HG03039 (cell line): ENCODE data around the gene CPLX4.
"Not testable (repeated sequence)": the region's sequence is repeated elsewhere in the genome, so short reads cannot be mapped to it uniquely, and the experiment has no call there.

Experiments
- ATAC-seq: cut with Tn5 transposase; IDR thresholded peaks from one replicate; pipeline ENCODE4 v1.9.1; 2021; ENCODE audit warnings: mild to moderate bottlenecking, moderate library complexity; ENCODE audit not compliant: unreplicated experiment

The CPLX4 gene

DNA sequence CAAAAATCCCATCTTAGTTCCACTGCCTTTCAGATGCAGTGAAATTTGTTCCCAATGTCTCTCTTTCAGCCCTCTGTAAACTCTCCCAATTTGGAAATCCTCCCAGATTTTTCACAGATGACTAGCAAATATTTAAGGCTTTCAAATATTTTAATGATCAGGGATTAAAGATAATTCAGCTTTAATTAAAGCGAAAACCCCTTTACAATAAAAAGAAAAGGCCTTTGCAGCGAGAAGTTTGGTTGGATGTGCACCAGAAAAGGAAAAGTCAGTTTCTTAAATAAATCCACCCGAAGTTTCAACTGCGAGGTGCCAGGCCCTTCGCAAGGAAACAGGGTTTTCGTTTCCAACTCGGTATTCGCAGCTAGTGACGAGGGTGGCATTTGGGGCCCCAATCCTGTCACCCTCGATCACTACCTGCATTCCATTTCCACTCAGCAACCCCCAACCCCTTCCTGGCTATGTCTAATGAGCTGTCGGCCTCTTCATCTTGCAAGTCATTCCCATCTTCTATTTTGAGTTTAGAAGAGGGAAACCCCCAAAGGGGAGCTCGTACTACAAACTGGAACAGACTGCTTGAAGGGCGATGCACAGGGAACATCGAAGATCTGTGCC, 46.7 kb downstream of the CPLX4 start:
- no peak for ATAC-seq

DNA sequence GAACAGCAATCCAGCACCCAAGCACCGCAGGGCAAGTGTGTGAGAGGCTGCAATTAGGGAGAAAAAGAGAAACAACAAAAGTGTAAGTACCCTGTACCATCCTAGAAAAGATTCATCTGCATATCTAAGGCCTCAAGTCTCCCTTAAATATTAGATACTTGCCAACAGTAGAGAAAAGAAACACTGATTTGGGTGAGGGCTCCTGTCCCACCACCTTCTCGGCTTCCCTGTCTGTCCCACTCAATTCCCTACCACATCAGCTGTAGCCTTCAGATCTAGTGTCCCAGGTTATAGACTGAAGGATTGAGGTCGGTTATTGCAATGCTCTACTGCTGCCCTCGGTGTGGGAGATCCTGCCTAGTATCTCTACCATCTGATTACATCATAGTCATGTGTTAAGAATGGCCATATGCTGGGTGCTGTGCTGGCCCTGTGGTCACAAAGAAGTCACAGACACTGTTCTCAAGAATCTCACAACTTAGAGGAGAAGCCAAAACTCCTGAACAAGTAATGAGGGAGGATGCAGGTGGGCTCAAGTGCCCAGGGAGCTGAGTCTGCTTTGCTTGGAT, 47.7 kb downstream of the CPLX4 start:
- no peak for ATAC-seq

DNA sequence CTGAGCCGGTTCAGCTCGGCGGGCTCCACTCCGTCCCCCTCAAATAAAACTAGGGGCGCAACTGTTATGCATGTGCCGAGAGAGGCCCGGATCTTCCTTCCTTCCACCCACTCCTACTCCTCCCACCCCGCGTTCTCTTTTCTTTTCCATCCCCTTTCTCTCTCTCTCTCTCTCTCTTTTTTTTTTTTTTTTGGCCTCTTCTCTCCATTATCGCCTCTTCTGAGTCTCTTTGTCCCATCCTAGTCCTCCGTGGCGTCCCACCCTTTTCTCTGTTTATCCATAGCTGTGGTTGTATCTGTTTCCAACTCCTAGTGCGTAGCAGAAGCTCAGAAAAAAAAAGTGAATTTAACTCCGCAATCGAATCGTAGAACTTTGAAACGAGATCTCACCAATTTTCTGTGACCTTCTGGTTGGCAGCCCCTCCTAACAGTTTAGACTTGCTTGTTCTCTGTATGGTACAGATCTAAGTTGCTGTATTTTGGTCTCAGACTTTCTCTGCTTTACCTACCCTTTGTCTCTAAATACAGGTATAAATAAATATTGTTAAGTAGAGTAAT, 48.8 kb downstream of the CPLX4 start:
- no peak for ATAC-seq

DNA sequence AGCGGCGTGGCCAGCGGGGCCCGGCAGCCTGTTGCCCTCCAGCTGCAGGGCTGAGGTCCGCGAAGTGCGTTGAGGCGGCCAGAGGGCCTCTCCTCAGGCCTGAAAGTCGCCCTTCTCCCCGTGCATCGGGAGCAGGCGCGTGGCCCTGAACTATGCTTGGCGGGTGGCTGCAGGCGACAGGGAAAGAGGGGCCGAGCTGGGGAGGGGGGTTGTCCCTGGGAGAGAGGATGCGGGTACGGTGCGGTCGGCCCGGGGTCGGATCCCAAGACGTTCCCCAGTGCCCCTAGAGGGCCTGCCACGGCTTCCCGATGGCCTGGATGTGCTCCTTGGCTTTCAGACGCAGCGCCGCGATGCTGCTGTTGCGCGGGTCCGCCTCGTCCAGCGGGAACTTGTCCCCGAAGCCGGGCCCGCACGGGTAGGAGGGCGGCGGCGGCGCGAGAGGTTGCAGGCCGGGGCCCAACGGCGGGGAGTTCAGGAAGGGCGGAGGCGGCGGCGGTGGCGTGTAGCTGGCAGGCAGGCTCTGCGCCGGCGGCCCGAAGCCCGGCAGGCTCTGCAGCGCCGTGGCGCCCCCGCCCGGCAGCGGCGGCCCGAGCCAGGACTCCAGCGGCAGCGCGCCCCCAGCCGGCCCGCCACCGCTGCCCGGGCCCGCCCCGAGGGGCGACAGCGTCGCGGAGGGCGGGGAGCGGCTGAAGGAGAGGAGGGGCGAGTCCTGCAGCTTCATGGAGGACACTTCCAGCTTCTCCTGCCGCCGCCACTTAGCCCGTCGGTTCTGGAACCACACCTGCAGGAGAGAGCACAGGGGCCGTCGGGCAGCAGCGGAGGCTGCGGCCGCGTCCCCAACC, 49.5 kb downstream of the CPLX4 start:
- no peak for ATAC-seq

DNA sequence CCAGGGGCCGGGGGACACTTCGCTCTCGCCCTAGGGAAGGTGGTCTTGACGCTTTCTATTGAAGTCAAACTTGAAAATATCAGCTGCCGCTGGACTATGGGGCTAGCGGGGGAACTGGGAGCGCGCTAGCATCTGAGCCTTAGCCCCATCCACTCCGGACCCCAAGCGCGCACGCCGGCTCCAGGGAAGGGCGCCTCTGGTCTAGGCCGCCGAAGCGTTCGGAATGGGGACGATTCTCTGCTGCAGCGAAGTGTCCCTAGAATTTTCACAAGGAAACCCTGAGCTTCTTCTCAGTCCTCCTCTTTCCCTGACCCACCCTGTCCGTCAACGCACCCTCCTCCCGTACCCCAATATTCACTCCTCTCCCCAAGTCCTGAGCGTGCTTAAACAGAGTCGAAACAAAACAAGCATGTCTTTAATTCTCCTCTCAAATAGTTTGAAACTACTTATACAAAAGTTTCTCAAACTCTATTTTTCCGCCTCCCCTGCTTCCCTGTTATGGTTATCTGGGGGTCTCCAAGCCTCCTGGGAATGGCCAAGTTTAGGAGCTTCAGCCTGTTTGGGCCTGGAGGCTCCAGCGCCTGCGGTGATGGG, 50.2 kb downstream of the CPLX4 start:
- no peak for ATAC-seq

DNA sequence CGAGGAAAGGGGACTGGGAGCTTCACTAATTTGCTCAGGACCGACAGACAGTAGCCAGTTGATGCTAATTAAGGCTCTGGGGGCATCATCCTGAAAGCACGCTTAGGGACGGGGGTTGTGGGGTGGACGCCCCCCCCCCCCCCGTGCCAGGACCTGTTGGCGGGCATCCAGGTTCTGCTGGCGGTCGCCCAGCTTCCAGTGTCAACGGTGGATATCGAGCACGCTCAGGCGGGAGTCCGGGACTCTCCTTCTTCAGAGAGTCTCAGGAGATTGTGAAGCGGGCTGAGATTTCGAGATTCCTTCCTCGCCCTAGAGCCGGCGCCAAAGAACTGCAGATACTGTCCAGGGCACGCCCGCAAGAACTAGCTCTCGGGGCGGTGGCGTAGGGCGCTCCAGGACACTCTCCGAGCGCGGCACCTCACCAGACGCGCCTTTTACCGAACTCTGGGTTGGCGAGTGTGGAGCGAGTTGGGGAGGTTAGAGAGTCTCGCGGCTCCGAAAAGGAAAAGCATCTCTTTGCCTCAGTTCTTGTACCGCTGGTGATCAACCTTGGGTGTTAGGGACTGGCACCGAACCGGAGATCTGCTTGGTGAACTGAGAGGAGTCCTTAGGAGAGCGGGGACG, 50.8 kb downstream of the CPLX4 start:
- ATAC-seq: no peak

DNA sequence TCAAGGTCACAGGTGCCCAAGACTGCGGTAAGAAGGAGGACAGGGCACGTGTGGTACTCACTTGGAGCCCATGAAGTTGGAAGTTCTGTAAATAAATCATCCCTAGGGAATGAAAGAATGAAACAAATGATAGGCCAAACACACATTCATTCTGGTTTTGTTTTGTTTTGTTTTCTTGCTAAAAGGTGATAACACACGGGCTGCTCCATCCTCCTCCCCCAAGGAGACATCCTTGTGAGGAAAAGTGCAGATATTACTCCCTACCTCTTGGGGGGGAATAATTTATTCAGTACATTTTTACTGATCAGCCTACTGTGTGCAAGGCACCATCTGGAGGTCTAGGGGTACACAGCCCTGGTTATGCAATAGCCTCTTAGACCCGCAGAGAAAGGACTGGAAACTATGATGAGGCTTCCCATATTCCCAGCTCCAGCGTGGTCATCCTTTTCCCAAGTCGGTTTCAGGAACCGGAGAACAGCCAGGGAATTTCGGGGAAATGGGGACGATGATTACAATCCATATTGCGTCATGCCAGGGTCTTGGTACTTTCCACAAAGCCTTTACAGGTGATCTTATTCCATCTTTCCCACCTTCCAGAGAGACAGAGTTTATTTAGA, 51.5 kb downstream of the CPLX4 start:
- no peak for ATAC-seq

DNA sequence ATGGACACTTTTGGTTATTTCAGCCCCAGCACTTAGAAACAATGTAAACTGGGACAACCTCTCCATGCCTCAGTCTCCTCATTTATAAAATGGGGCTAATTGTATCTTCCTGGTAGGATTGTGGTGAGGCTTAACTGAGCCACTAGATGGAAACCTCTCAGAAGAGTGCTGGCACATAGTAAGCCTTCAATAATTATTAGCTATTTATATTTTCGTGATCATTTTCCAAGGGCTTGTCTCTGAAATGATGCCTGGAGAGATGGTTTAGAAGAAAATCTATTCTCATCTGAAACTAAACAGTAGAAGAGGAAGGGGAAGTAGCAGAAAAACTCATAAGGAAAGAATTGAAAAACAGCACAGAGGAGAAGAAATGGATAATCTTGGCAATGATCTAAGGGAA, 52.0 kb downstream of the CPLX4 start:
- no peak for ATAC-seq

DNA sequence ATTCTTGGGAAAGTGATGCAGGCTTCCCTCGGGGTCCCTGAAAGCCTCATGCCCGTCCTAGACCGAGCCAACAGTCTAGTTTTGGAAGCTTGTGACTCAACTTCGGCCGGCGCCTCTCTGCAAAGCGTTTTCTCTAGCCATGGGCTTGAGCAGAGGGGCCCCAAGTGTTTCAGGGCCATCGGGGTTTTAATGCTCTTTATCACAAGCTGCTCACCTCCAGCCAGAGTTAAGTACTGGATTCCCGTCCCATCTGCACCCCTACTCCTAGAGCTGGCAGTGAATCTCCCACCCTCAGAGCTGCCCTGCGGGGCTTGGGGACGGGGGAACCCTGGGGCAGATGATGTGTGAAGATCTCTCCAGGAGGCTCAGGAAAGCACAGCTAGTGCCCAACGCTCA, 52.5 kb downstream of the CPLX4 start:
- no peak for ATAC-seq

DNA sequence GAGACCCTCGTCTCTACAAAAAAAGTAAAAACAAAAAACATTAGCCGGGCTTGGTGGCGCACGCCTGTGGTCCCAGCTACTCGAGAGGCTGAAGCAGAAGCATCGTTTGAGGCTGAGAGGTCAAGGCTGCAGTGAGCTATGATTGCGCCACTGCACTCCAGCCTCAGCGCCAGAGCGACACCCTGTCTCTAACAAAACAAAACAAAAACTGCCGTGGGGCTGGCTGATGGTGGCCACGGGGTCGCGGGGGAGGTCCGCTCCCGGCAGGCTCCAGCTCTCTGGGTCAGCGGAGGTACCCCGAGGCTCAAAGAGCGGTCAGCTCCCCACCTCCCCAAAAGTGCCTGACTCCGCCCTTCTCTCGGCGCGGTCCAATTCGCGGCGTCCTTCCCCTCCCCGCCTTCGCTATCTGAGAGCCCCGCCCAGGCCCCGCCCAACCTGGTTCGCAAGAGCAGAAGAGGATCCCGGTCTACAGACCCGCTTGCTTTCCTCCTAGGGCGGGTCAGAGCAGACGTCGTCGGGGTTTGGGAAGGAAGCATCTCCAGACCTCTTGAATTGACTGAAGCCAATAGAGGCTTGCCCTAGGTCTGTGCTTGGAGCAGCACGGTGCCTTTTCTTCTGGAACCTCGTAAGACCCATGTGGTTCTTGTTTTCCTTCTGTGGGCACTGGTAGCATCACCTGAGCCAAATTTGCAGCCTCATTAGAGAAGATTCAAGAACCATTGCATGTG, 53.0 kb downstream of the CPLX4 start:
- no peak for ATAC-seq

DNA sequence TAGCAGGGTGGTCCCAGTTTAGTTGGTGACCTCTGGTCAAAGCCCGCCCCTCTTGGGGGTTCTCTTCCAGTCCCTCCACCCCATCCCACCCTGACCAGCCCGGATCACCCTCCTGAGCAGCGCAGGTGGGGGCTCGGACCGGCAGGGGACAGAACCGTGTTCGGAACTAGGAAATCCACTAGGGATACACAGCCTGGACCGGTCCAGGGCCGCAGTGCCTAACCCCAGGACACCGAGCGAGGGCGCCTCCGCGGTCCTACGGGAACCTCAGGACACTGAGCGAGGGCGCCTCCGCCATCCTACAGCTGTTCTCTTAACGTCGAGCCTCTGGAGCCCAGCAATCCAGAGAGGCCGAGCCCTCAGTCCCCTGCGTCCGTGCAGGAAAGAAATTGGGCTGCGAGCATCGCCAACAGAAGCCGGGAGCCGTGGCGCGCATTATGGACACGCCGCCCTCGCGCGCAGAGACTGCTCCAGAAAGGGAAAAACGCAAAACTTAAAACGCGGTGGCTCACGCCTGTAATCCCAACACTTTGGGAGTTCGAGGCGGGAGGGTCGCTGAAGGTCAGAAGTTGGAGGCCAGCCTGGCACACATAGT, 53.7 kb downstream of the CPLX4 start:
- no peak for ATAC-seq

DNA sequence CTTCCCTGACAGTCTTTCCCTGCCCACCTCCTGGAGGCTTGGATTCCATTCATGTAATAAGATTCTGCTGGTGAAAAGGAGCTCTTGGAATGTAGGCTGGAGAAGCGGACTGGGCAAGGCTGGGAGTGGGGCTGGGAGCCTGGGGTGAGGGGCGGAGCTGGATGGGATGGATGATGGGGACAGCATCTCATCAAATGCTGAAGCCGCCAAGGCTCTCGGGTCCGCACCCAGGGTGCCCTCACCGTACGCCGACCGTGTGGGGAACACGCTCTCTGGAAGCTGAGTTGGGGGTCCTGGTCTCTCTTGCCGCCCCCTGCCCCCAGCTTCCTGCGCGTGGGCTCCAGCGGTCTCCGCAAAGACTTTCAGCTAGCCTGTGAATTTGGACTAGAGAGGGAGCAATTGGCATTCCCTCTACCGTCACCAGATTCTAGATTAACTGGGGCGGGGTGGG, 54.3 kb downstream of the CPLX4 start:
- ATAC-seq: no peak

DNA sequence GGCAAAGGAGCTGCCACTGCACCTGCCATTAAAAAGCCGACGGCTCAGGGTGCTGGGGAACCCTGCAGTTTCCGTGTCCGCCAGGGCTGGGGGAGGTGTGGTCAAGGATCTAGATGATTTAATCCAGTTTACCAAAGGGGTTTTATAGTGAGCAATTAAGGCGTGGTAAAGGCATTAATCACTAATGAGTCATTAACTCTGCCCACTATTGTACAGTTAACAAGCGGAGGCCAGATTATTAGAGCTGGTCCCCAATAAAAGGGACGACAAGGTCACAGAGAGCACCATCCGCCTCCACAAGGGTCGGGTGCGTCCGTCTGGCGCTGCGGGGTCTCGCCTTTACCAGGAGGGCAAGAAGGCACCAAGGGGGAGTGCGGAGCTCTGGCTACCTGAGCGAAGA, 54.8 kb downstream of the CPLX4 start:
- no peak for ATAC-seq

DNA sequence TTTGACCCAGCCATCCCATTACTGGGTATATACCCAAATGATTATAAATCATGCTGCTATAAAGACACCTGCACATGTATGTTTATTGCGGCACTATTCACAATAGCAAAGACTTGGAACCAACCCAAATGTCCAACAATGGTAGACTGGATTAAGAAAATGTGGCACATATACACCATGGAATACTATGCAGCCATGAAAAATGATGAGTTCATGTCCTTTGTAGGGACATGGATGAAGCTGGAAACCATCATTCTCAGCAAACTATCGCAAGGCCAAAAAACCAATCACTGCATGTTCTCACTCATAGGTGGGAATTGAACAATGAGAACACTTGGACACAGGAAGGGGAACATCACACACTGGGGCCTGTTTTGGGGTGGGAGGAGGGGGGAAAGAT, 56.2 kb downstream of the CPLX4 start:
- ATAC-seq: not testable (repeated sequence)

DNA sequence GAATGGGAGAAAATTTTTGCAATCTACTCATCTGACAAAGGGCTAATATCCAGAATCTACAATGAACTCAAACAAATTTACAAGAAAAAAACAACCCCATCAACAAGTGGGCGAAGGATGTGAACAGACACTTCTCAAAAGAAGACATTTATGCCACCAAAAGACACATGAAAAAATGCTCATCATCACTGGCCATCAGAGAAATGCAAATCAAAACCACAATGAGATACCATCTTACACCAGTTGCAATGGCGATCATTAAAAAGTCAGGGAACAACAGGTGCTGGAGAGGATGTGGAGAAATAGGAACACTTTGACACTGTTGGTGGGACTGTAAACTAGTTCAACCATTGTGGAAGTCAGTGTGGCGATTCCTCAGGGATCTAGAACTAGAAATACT, 56.6 kb downstream of the CPLX4 start:
- not testable (repeated sequence) for ATAC-seq

DNA sequence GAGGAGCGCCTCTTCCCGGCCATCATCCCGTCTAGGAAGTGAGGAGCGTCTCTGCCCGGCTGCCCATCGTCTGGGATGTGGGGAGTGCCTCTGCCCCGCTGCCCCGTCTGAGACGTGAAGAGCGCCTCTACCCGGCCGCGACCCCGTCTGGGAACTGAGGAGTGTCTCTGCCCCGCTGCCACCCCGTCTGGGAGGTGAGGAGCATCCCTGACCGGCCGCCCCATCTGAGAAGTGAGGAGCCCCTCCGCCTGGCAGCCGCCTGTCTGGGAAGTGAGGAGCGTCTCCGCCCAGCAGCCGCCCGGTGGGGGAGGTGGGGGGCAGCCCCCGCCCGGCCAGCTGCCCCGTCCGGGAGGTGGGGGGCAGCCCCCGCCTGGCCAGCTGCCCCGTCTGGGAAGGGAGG, 63.0 kb downstream of the CPLX4 start:
- not testable (repeated sequence) for ATAC-seq

DNA sequence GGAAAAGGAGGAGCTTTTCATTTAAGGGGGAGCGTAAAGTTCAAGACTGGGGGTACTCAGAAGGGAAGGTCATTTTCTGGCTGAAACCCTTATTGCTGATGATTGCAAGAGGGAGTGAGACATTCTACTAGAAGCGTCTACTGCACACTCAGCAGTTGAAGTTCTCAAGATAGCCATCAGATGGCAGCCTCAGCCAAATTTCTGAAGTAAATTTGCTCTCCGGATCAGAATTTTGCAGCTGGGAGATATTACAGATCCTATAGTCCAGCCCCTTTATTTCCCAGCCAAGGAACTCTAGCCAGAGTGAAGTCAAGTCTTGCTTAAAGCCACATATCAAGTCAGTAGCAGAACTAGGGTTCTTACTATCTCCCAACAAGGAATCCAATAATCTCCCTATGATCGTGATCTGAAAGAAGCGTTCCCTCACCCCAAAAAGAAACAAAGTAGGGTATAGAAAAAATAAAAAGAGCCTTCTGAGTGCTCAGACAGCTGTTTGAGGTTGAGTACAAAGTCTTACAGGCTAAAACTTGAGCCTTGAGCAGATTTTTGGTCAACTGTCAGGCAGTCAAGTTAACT, 69.2 kb downstream of the CPLX4 start:
- no peak for ATAC-seq

DNA sequence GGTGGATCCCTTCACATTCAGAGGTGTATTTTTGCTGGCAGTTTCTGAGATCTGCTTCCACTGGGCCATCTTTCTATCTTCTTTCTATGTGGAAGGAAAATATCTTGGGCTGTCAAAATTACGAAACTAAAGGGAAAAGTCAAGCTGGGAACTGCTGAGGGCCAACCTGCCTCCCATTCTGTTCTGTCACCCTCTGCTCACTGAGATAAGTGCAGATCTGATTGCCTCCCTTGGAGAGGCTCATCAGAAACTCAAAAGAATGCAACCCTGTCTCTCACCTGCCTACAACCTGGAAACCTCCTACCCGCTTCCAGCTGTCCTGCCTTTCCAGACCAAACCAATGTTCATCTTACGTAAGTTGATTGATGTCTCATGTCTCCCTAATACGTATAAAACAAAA, 71.7 kb downstream of the CPLX4 start:
- ATAC-seq: no peak
